ENCODE data around the gene TXNL4A.

The TXNL4A gene

DNA sequence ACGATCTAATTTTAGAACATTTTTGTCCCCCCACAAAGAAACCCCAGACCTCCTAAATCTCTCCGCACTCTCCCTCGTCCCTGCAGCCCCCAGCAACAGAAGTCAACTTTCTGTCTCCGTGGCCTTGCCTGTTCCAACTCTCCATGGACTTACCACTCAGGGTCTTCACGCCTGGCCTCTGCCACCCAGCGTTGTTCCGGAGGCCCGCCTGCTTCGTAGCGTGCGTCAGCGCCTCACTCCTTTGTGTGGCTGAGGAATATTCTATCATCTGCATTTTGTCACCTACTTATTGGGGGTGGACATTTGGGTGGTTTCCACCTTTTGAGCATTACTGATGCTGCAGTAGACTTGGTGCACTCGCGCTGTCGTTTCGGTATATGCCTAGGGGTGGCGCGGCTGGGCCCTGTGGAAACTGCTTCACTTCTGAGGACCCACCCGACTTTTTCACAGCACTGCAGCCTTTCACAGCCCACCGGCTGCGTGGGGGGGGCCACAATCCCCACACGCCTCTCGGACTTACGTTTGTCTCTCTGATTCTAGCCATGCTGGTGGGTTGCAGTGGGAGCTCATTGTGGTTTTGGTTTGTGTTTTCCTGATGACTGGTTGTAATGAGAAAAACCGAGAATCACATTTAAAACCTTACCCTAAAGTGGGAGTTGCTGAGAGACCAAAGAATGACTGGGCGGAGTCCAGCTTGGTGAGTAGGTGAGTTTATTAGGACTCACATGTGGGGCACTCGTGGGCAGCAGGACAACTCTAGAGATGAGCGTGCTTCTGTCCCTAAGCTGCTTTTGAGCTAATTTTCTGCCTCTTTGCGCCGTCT lies 25.3 kb downstream of the TXNL4A start:
- DNase-seq: no peak

DNA sequence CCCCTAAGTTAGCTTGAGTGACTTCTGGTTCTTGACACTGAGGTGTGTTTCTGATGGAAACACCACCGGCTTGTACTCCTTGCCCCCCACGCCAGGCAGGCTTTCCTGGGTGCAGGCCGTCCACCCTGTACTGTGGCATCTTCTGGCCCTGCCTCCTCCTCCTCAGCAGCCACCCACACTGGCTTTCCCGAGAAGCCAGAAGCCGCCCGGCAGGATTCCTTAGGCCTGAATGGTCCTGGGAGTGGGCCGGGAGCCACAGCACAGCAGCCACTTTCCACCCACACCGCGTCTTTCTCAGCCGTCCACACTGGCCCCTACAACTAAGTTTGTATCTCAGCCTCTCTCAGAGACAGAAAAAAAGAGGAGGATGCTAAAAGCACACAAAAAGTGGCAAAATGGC lies 26.1 kb downstream of the TXNL4A start:
- no peak for DNase-seq

GRCh38 chr18:79961527-79962291 lies 26.7 kb downstream of the TXNL4A start:
- DNase-seq: no peak

- DNase-seq: no peak
These were observed 27.3 kb downstream of the TXNL4A start for GRCh38 chr18:79960921-79961526.

- DNase-seq: peak; percentile 15
These were observed 28.1 kb downstream of the TXNL4A start for GRCh38 chr18:79960161-79960801.

DNA sequence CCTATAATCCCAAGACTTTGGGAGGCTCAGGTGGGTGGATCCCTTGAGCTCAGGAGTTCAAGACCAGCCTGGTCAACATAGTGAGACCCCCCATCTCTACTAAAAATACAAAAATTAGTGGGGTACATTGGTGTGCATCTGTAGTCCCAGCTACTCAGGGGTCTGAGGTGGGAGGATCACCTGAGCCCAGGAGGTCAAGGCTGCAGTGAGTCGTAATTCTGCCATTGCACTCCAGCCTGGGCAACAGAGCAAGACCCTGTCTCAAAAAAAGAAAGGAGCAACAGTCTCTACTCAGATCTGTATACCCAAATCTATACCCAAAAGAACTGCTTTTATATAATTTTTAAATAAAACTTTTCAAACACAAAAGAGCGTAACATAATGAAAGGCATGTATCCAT lies 29.4 kb downstream of the TXNL4A start:
- no peak for DNase-seq

- no peak for DNase-seq
These were observed 32.1 kb downstream of the TXNL4A start for GRCh38 chr18:79956276-79956675.

- DNase-seq: no peak
These were observed 32.9 kb downstream of the TXNL4A start for GRCh38 chr18:79955302-79956075.

- DNase-seq: no peak
These were observed 33.6 kb downstream of the TXNL4A start for GRCh38 chr18:79954791-79955190.

DNA sequence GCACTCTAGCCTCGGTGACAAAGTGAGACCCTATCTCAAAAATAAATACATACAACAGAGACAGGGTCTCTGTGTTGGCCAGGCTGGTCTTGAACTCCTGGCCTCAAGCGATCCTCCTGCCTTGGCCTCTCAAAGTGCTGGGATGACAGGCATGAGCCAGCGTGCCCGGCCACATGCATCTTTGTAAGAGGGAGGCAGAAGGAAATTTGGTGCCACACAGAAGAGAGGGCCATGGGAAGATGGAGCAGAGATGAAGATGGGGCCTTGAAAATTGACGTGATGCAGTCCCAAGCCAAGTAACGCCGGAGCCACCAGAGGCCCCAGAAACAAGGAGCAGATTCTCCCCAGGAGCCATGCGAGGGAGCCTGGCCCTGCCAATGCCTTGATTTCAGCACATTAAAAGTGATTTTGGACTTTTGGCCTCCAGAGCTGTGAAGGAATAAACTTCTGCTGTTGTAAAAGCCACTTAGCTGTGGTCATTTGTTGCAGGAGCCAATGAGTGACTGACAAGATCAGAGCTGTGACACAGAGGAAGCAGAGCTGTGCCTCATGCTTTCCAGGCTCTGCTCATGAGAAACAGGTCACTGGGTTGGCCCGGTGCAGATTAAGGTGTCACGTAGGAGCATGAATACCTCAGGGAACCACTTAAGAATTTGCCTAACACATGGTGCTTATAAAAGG lies 34.3 kb downstream of the TXNL4A start:
- DNase-seq: no peak

GRCh38 chr18:79952996-79953559 lies 35.3 kb downstream of the TXNL4A start:
- DNase-seq: no peak

DNA sequence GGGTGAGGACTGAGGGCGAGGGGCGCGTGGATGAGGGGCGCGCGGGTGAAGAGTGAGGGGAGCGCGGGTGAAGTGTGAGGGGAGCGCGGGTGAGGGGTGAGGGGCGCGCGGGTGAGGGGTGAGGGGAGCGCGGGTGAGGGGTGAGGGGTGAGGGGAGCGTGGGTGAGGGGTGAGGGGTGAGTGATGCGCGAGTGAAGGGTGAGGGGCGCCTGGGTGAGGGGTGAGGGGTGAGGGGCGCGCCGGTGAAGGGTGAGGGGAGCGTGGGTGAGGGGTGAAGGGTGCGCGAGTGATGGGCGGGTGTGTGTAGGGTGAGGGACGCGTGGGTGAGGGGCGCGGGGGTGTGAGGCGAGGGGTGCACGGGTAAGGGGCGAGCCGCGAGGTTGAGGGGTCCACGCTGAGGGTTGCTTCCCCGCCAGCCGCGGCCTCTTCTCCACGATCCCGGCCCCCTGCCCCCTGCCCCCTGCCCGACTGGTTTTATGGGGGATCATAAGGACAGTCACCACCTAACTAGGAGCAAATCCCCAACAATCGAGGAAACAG lies 35.8 kb downstream of the TXNL4A start:
- DNase-seq: no peak

DNA sequence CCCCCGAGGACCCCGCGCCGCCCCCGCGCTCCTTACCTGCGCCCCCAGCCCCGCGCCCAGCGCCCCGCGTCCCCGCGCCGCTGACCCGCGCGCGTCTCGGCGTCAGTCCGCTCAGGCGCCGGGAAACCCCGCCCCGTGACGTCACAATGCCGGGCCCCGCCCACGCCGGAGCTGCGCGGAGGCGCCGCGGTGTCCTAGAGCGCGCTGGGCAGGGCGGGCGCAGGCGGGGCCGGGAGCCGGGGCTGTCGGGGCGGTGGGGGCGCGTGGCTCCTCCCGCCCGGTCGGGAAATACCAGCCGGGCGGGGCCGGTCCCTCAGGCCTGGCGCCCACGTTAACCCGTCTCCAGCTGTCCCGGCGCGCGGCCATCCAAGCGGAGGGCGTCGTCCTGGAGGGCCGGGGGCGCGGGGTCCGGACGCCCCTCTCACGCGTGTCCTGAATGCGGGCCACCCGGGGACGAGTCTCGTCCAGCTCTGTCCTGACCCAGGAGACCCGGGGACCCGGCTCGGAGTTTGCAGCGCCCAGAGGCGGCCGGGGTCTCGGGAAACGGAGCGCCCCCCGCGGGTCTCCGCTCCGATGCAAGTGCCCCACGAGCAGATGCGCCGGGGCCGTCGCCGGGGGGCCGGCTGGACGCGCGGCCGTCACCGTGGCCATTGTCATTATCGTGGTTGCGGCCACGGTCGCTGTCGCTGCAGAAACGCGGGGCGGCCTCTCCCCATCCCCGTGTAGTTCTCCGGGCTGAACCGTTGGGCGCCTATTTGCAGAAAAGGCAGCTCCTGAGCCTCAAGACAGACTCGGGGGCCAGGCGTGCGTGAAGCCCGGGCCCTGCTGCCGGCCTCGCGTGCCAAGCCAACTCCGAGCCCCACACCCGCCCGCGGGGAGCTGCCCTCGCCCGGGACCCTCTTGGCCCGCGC lies 36.6 kb downstream of the TXNL4A start, which contains the start of gene SLC66A2:
TSS of gene SLC66A2 (minus strand) at position 109 of the 911 bp plus-strand sequence. CDS start 727 bp downstream, outside the sequence.
- DNase-seq: peak; percentile 77

GRCh38 chr18:79950515-79951341 lies 37.6 kb downstream of the TXNL4A start:
- no peak for DNase-seq

DNA sequence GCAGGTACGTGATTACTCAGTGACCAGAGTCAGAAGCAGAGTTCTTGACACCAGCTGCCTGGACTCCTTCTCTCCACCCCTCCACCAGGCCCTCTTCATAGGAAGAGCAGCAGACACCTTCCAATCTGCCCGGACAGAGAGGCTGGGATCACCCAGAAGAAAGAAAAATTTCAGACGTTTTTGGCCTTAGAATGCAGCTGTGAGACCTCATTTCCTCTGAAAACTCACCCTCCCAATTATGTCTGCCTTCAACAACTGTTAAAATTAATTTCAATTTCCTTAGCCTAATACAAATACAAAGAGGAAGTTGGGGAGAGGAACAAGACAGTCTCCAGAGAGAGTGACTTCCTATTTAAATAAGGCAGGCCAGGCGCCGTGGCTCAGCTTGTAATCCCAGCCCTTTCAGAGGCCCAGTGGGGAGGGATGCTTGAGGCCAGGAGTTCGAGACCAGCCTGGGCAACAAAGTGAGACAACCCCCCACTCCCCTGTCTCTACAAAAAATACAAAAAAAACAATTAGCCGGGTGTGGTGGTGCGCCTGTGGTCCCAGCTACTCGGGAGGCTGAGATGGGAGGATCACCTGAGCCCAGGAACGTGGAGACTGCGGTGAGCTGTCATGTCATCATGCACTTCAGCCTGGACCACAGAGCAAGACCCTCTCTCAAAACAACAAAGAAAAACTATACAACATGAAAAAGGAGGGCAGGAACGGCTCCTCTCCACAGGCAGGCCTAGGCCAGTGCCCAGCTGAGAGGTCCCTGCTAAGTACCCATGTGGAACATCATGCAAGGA lies 38.5 kb downstream of the TXNL4A start:
- no peak for DNase-seq

DNA sequence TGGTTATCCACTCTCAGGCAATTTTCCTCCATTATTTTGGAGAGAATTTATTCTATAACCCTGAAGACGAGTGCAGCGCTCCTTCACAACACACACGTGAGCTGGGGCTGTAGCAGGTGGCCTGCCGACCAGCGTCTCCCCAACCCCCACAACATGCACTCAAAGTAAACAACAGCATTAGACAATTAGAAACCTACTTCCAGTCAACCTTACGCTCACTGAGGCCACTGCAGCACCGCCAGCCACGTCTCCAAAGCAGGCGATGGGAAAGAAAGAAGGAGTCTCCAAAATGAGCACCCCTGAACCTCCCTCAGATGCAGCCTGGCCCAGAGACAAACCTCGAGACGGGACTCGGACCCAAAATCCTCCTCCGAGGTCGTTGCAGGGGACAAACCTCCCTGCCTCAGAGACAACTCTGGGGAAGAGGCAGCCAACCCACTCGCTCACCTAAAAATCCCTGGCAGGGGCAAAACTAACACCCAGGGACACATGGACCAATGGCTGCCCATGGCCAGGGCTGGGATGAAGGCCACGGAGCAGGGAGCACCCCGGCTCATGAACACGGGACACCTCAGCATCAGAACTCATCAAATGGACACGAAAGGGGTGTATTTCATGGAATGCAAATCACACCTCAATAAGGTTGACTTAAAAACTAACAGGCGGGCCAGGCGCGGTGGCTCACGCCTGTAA lies 39.5 kb downstream of the TXNL4A start:
- DNase-seq: no peak

DNA sequence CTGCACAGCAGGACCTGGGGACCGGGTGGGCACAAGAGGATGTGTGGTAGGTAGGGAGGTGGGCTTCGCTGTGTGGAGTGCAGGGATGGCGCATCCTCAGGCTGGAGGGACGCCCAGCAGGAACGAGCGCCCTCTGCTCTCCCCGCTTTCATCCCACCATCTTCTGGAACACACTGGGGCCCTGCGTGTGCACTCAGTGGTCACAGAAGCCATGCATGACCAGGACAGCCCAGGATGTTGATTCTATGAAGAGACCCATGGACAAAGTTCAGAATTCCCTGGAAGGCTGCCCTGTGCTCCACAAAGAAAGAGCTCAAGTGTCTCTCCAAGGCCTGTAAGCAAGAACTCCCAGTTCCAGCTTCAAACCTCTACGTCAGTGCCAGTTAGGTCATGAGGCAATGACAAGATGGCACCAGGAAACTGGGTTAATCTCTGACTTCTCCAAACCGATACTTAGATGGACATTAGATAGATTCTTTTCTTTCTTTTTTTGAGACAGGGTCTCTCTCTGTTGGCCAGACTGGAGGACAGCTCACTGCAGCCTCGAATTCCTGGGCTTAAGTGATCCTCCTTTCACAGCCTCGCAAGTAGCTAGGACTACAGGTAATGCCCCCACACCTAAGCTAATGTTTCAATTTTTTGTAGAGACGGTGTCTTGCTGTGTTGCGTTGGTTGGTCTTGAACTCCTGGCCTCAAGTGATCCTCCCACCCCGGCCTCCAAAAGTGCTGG lies 40.3 kb downstream of the TXNL4A start:
- DNase-seq: no peak
